ENCODE results near the gene SLC25A31. TPM values are rescaled to one million over a fixed set of nuclear protein-coding genes. Genes with fewer than 3 reads are reported as not detected.

The SLC25A31 gene
- total RNA-seq, 6 experiments from 2014 or later = not detected

- Histone ChIP-seq H3K4me3 (no peak overlapping the region), H3K27me3 (no peaks in the 10 kb centered on the region), H3K4me1 (no peaks in the 10 kb centered on the region), H3K36me3 (no peaks in the 10 kb centered on the region), H3K27ac (no peak overlapping the region), H3K9me3 (no peaks in the 10 kb centered on the region)
- ATAC-seq = no peak
- WGBS (ENCODE audit: insufficient coverage, low coverage, low lambda C conversion rate, missing lambda C conversion rate) = 49% methylated on average over 2 of the region's 2 CpGs
- no peak for DNase-seq
- TF ChIP-seq CTCF (IDR thresholded peaks at IDR 0.05) (no peak), POLR2A (IDR thresholded peaks at IDR 0.05) (no peak)
- intact Hi-C loops (cut with DNase I) = no loop called here
Observed at GRCh38 chr4:127822430-127822829, 92.2 kb downstream of the SLC25A31 start.

Other genes with a start within 250 kb of the SLC25A31 start
- 1 to 10 TPM; 1.1 to 2.0 (median 1.3) TPM for gene INTU, start 97.4 kb upstream of the SLC25A31 start, total RNA-seq
- 10 to 100 TPM in 4 of 6 experiments, 1 to 10 TPM in 2; 1.8 to 14.9 (median 13.0) TPM for gene HSPA4L, start 51.9 kb downstream of the SLC25A31 start, total RNA-seq
- 1 to 10 TPM in 2 of 6 experiments, under 1 TPM in 4; 0.29 to 1.4 (median 0.93) TPM for gene PLK4, start 150.5 kb downstream of the SLC25A31 start, total RNA-seq
- gene MFSD8, start 234.8 kb downstream of the SLC25A31 start, total RNA-seq = 10 to 100 TPM in 4 of 6 experiments, 1 to 10 TPM in 2; 9.4 to 17.1 (median 13.3) TPM
- gene ABHD18, start 235.0 kb downstream of the SLC25A31 start, total RNA-seq = 10 to 100 TPM in 3 of 6 experiments, 1 to 10 TPM in 3; 8.3 to 12.2 (median 10.2) TPM

All from right lobe of liver (tissue), 6 donors.